Adipocyte (in vitro differentiated cells): ENCODE results near the gene EYA3.
A peak's percentile ranks its signal among the peaks of the same experiment; 100 is the strongest.

Experiments used
- DNase-seq: peaks from one replicate; pipeline ENCODE4 v3.0.0-alpha.2; 2015; ENCODE audit warnings: low read depth
- H3K27me3 ChIP-seq: replicated peaks from 2 replicates; pipeline ENCODE4 v1.7.0; 2013; ENCODE audit warnings: mild to moderate bottlenecking, low read length, moderate library complexity; ENCODE audit not compliant: control insufficient read depth, insufficient read depth
- H3K36me3 ChIP-seq: 2 replicates; pipeline ENCODE4 v1.7.0; 2013; ENCODE audit warnings: low read length, mild to moderate bottlenecking, moderate library complexity; ENCODE audit not compliant: control insufficient read depth, insufficient read depth, severe bottlenecking
- H3K4me1 ChIP-seq: 2 replicates; pipeline ENCODE4 v1.7.0; 2013; ENCODE audit warnings: mild to moderate bottlenecking, low read length, moderate library complexity; ENCODE audit not compliant: control insufficient read depth, insufficient read depth
- H3K4me3 ChIP-seq: 2 replicates; pipeline ENCODE4 v1.7.0; 2013; ENCODE audit warnings: mild to moderate bottlenecking, low read length, moderate library complexity
- H3K9ac ChIP-seq: 2 replicates; pipeline ENCODE4 v1.7.0; 2013; ENCODE audit warnings: mild to moderate bottlenecking, low read length, moderate library complexity
- H3K9me3 ChIP-seq: 2 replicates; pipeline ENCODE4 v1.7.0; 2013; ENCODE audit warnings: mild to moderate bottlenecking, low read length, moderate library complexity; ENCODE audit not compliant: control insufficient read depth

The EYA3 gene

GRCh38 chr1:27979151-27979858 lies 109.1 kb downstream of the EYA3 start:
- no peaks in the 10 kb centered on the region for H3K9me3 ChIP-seq
- peaks cover 25% of the 10 kb centered on the region for H3K36me3 ChIP-seq
- no peaks in the 10 kb centered on the region for H3K27me3 ChIP-seq
- peak; percentile 88 for DNase-seq
- H3K4me3 ChIP-seq: no peak overlapping the region
- H3K9ac ChIP-seq: peak overlapping the region; percentile 23
- H3K4me1 ChIP-seq: peaks cover 23% of the 10 kb centered on the region

- H3K36me3 ChIP-seq: peaks cover 27% of the 10 kb centered on the region
Measured at GRCh38 chr1:27974417-27974781, 114.0 kb downstream of the EYA3 start.

GRCh38 chr1:27973771-27974416 lies 114.5 kb downstream of the EYA3 start:
- H3K9me3 ChIP-seq: no peaks in the 10 kb centered on the region
- no peak overlapping the region for H3K4me3 ChIP-seq
- no peak overlapping the region for H3K9ac ChIP-seq
- H3K36me3 ChIP-seq: peaks cover 27% of the 10 kb centered on the region
- peaks cover 29% of the 10 kb centered on the region for H3K4me1 ChIP-seq
- DNase-seq: no peak
- no peaks in the 10 kb centered on the region for H3K27me3 ChIP-seq

More at GRCh38 chr1:27974417-27974781, 114.0 kb downstream of the EYA3 start:
- Histone ChIP-seq H3K27me3 (no peaks in the 10 kb centered on the region), H3K9me3 (no peaks in the 10 kb centered on the region), H3K4me3 (no peak overlapping the region), H3K9ac (no peak overlapping the region), H3K4me1 (peaks cover 29% of the 10 kb centered on the region)
- DNase-seq: no peak

GRCh38 chr1:27972141-27972540 lies 116.3 kb downstream of the EYA3 start:
- H3K4me1 ChIP-seq: peaks cover 47% of the 10 kb centered on the region
- H3K36me3 ChIP-seq: peaks cover 24% of the 10 kb centered on the region

GRCh38 chr1:27971674-27972073 lies 116.7 kb downstream of the EYA3 start:
- H3K4me1 ChIP-seq: peaks cover 47% of the 10 kb centered on the region
- H3K27me3 ChIP-seq: no peaks in the 10 kb centered on the region
- no peak overlapping the region for H3K9ac ChIP-seq
- no peaks in the 10 kb centered on the region for H3K9me3 ChIP-seq
- no peak overlapping the region for H3K4me3 ChIP-seq
- H3K36me3 ChIP-seq: peaks cover 25% of the 10 kb centered on the region
- DNase-seq: peak; percentile 37

More at GRCh38 chr1:27972141-27972540, 116.3 kb downstream of the EYA3 start:
- Histone ChIP-seq H3K4me3 (no peak overlapping the region), H3K27me3 (no peaks in the 10 kb centered on the region), H3K9ac (no peak overlapping the region), H3K9me3 (no peaks in the 10 kb centered on the region)
- DNase-seq: no peak

- Histone ChIP-seq H3K36me3 (peaks cover 20% of the 10 kb centered on the region), H3K4me1 (peaks cover 47% of the 10 kb centered on the region), H3K9me3 (no peaks in the 10 kb centered on the region), H3K27me3 (no peaks in the 10 kb centered on the region), H3K9ac (peak overlapping the region; percentile 71), H3K4me3 (peak overlapping the region; percentile 30)
- peak; percentile 77 for DNase-seq
Measured at GRCh38 chr1:27970401-27970800, 118.0 kb downstream of the EYA3 start.

GRCh38 chr1:27968692-27969091 lies 119.7 kb downstream of the EYA3 start:
- DNase-seq: peak; percentile 76
- Histone ChIP-seq H3K9me3 (no peaks in the 10 kb centered on the region), H3K4me3 (no peak overlapping the region), H3K4me1 (peaks cover 47% of the 10 kb centered on the region), H3K27me3 (no peaks in the 10 kb centered on the region), H3K36me3 (peaks cover 15% of the 10 kb centered on the region), H3K9ac (peak overlapping the region; percentile 27)

- Histone ChIP-seq H3K4me3 (no peak overlapping the region), H3K4me1 (peaks cover 47% of the 10 kb centered on the region), H3K36me3 (peaks cover 15% of the 10 kb centered on the region), H3K9ac (peak overlapping the region; percentile 27), H3K27me3 (no peaks in the 10 kb centered on the region), H3K9me3 (no peaks in the 10 kb centered on the region)
- DNase-seq: no peak
Measured at GRCh38 chr1:27967884-27968466, 120.4 kb downstream of the EYA3 start.

- Histone ChIP-seq H3K4me3 (no peak overlapping the region), H3K36me3 (peaks cover 15% of the 10 kb centered on the region), H3K4me1 (peaks cover 47% of the 10 kb centered on the region), H3K9ac (no peak overlapping the region), H3K9me3 (no peaks in the 10 kb centered on the region), H3K27me3 (no peaks in the 10 kb centered on the region)
- no peak for DNase-seq
Measured at GRCh38 chr1:27967106-27967883, 121.1 kb downstream of the EYA3 start.

GRCh38 chr1:27966402-27967105 lies 121.9 kb downstream of the EYA3 start:
- Histone ChIP-seq H3K4me3 (no peak overlapping the region), H3K9ac (no peak overlapping the region), H3K36me3 (peaks cover 15% of the 10 kb centered on the region), H3K4me1 (peaks cover 43% of the 10 kb centered on the region), H3K9me3 (no peaks in the 10 kb centered on the region), H3K27me3 (no peaks in the 10 kb centered on the region)
- no peak for DNase-seq
